HG03066 (cell line): ENCODE results near the gene TMEM259.

Experiments
- ATAC-seq: cut with Tn5 transposase; IDR thresholded peaks from one replicate; pipeline ENCODE4 v1.9.1; 2021; ENCODE audit warnings: low read depth; ENCODE audit not compliant: unreplicated experiment

TMEM259 gene

DNA sequence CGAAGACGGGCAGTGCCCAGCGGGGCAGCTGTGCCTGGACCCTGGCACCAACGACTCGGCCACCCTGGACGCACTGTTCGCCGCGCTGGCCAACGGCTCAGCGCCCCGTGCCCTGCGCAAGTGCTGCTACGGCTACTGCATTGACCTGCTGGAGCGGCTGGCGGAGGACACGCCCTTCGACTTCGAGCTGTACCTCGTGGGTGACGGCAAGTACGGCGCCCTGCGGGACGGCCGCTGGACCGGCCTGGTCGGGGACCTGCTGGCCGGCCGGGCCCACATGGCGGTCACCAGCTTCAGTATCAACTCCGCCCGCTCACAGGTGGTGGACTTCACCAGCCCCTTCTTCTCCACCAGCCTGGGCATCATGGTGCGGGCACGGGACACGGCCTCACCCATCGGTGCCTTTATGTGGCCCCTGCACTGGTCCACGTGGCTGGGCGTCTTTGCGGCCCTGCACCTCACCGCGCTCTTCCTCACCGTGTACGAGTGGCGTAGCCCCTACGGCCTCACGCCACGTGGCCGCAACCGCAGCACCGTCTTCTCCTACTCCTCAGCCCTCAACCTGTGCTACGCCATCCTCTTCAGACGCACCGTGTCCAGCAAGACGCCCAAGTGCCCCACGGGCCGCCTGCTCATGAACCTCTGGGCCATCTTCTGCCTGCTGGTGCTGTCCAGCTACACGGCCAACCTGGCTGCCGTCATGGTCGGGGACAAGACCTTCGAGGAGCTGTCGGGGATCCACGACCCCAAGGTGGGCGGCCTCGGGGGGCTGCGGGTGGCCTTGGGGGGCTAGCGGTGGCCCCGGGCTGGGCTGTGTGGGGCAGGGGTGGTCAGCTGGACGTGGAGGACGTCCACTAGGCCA, 15.9 kb downstream of the TMEM259 start:
- no peak for ATAC-seq

- no peak for ATAC-seq
Observed at GRCh38 chr19:1004204-1004802, 16.6 kb downstream of the TMEM259 start.

GRCh38 chr19:1003283-1003682, 17.6 kb downstream of the TMEM259 start:
- no peak for ATAC-seq

DNA sequence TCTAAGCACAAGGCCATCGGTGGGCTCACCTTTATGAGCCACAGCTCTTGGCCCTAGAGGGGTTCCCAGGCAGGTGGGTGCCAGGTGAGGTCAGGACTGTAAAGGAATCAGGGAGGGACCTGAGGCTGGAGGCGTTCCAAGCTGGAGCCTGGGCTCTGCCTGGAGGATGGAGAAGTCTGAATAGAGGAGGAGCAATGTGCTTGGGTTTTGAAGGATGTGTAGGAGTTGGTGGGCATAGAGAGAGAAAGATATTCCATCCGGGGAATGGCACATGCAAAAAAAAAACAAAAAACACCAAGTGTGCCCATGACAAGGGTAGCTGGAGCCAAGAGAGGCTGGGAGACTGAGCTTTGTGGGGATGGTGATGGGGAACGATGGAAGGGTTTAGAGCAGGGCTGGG, 18.3 kb downstream of the TMEM259 start:
- no peak for ATAC-seq

GRCh38 chr19:1001538-1002166, 19.3 kb downstream of the TMEM259 start:
- no peak for ATAC-seq

- ATAC-seq: no peak
Observed at GRCh38 chr19:1000591-1001537, 20.1 kb downstream of the TMEM259 start.

DNA sequence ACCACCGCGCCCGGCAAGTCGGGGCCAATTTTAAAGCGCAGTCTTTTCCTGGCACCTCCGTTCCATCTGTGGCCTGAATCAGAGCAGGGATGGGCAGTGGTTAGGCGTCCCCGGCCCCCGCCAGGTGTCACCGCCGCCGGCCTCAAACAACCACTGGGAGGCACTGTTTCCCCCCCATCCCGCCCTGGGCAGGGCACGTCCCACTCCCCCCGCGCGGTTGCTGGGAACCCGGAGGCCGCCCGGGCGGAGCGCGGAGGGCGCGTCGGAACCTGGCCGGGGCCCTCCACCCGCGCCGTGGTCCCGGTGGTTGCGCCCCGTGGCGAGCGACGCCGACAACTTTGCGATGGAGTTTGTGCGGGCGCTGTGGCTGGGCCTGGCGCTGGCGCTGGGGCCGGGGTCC, 20.8 kb downstream of the TMEM259 start, which contains the start of gene GRIN3B:
GRIN3B (plus strand) TSS at position 325 of the 400 bp plus-strand sequence; CDS start at position 344, 19 bp downstream.
- no peak for ATAC-seq

GRCh38 chr19:999379-999719, 21.6 kb downstream of the TMEM259 start:
- no peak for ATAC-seq

- no peak for ATAC-seq
Observed at GRCh38 chr19:998064-998463, 22.9 kb downstream of the TMEM259 start.

DNA sequence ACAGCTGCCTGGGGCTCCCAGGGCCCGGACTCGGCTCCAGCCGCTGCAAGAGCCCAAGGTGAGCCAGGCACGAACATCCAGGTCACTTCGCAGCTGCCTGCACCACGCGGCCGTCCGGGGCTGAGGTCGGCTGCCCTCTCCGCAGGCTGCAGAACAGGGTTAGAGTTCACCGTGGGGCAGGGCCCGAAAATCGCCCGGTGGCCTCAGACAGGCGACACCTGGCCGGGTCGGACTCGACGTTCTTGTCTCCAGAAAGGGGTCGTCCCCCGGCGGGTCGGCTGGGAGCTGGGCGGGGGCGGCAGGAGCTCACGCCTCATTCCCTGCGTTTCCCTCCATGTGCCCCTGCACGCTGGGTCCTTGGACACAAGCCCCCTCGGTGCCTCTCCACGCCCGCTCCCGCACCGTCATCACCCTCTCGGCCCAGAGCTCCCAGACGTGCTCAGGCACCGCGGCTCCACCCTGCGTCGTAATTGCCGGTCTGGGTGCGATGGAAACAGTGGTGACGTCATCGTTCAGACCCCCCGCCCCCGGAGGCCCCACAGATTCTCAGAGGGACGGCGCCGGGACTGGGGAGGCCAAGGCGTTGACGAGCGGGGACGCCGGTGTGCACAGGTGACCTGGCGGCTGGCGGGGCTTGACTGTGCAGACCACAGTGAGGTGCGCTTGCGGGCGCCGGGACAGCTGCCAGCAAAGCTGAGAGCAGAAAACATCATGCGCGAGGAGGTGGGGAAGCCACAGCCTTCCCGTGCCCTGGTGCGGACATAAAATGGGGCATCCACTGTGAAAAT, 24.7 kb downstream of the TMEM259 start:
- ATAC-seq: no peak

DNA sequence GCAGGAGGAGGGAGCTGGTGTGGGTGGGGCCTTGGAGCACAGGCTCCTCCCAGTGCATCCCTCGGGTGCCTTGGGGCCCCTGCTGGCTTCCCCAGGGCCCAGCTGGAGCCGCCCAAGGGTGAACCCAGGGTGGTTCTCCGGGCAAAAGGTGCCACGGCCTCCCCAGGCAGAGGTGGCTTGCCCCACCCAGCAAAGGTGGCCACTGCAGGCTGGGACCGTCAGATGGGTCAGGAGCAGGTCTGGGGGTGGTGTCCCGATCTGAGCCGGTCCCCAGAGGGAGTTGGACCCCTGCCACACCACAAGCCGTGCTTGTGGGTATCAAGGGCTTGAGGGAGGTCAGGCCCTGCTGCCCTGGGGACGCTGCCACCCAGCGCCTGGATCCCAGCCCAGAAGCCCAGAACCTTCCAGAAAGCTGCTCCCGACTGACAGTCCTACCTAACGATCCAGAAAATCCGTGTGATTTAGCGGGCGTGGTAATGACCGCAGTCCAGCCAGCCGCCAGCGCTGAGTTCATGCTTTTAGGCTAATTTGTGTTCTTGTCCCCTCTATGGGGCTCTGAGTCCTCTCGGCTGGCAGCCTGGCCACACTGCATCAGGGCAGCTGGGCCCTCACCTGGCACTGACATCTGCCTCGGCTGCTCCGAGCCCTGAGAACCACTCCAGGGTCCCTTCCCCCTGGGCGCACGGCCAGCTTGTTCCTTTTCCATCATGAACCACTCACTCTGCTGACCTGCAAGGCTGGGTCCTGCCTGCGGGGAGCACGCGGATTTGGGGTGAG, 25.7 kb downstream of the TMEM259 start:
- ATAC-seq: no peak

GRCh38 chr19:994516-994915, 26.4 kb downstream of the TMEM259 start:
- ATAC-seq: no peak

DNA sequence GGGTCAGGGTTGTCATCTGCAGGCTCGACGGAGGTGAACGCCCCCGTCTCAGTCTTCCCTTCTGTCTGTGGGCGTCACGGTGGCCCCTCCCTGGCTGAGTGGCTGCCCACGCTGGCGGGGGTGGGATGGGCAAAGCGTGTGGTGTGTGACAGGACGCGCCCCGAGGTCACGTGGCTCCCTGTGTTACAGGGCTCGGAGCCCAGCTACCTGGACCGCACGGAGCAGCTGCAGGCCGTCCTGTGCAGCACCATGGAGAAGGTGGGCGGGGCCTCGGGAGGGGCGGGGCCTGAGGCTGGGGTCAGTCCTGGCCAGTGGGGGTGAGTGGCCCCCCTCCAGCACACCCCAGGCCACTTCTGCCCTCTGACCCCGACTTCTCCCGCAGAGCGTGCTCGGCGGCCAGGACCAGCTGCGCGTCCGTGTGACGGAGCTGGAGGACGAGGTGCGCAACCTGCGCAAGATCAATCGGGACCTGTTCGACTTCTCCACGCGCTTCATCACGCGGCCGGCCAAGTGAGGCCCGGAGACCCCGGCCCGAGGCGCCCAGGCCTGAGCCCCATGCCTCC, 27.0 kb downstream of the TMEM259 start:
- no peak for ATAC-seq

DNA sequence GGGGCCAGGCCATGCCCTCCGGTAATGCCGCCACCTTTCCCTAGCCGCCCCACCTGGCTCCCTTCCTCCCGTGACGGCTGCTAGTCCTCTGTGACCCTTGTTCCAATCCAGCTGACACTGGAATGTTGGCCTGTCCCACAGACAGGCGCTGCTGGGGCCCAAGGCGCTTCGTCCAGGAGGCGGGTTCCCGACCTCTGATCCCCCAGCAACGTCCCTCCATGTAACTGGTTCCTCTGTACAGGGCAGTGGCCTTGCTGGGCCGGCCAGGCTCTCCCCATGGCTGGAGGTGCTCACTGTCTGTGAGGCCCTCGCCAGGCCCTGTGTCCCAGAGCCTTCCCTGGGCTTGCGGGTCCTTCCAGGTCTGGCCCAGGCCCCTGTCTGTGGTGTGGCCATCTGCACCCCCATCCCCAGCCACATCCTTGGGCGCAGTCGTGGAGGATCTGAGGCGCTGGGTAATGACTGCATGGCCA, 27.5 kb downstream of the TMEM259 start:
- no peak for ATAC-seq

GRCh38 chr19:992670-993055, 28.3 kb downstream of the TMEM259 start:
- ATAC-seq: no peak

- ATAC-seq: no peak
Observed at GRCh38 chr19:991932-992669, 28.8 kb downstream of the TMEM259 start.

GRCh38 chr19:991174-991931, 29.6 kb downstream of the TMEM259 start:
- ATAC-seq: no peak
